Endothelial cell (in vitro differentiated cells): Measurements from ENCODE around the gene FASN. TPM values are rescaled to one million over a fixed set of nuclear protein-coding genes. Genes with fewer than 3 reads are reported as not detected.
A peak's percentile ranks its signal among the peaks of the same experiment; 100 is the strongest.

Experiments used
- DNase-seq: peaks from one replicate; pipeline ENCODE4 v3.0.0; 2021; ENCODE audit warnings: low spot score
- H3K27ac Mint-ChIP-seq: one replicate; pipeline ENCODE4 v1.8.0; 2021; ENCODE audit warnings: mixed read lengths, inconsistent platforms; ENCODE audit not compliant: unreplicated experiment
- H3K27me3 Mint-ChIP-seq: one replicate; pipeline ENCODE4 v1.8.0; 2021; ENCODE audit warnings: mild to moderate bottlenecking, moderate library complexity, mixed read lengths, inconsistent platforms; ENCODE audit not compliant: unreplicated experiment
- H3K36me3 Mint-ChIP-seq: one replicate; pipeline ENCODE4 v1.8.0; 2021; ENCODE audit warnings: mild to moderate bottlenecking, low read depth, mixed read lengths, inconsistent platforms; ENCODE audit not compliant: unreplicated experiment
- H3K4me1 Mint-ChIP-seq: one replicate; pipeline ENCODE4 v1.8.0; 2021; ENCODE audit warnings: mild to moderate bottlenecking, mixed read lengths, inconsistent platforms; ENCODE audit not compliant: unreplicated experiment
- H3K4me3 Mint-ChIP-seq: one replicate; pipeline ENCODE4 v1.8.0; 2021; ENCODE audit warnings: mild to moderate bottlenecking, mixed read lengths, inconsistent platforms; ENCODE audit not compliant: unreplicated experiment
- H3K9me3 Mint-ChIP-seq: one replicate; pipeline ENCODE4 v1.8.0; 2021; ENCODE audit warnings: mixed read lengths, inconsistent platforms; ENCODE audit not compliant: unreplicated experiment
- CTCF ChIP-seq: fragments of 200-600 bp; sonication (generic); IDR thresholded peaks from one replicate; pipeline ENCODE4 v1.5.0; 2021; ENCODE audit warnings: antibody characterized with exemption; ENCODE audit not compliant: unreplicated experiment
- total RNA-seq: library from RNA; stranded (reverse); fragmentation: NEBNext Ultra II Directional; extraction: Animal tissue kit (Norgen Biotek cat#: 25700); gene quantifications from one replicate; pipeline ENCODE4 v1.2.1, GENCODE V29; 2021; ENCODE audit not compliant: unreplicated experiment

The FASN gene
- total RNA-seq, 1 donor from 2014 or later = 400 TPM

GRCh38 chr17:82037092-82037888 is 60.7 kb downstream of the FASN start, which contains the start of gene DCXR:
TSS of gene DCXR (minus strand) at chr17:82037697. CDS start at chr17:82037682, 15 bp downstream.
- DNase-seq = peak; percentile 96
- Mint-ChIP-seq H3K4me3 (peak within 1 kb of the TSS; percentile 89), H3K27me3 (peaks cover 20% of the 10 kb centered on the region), H3K9me3 (no peaks in the 10 kb centered on the region), H3K4me1 (peaks cover 11% of the 10 kb centered on the region), H3K27ac (no peak within 1 kb of the TSS), H3K36me3 (peaks cover 6% of the 10 kb centered on the region)
- peak; percentile 75 for TF ChIP-seq CTCF

- H3K4me1 Mint-ChIP-seq = peaks cover 11% of the 10 kb centered on the region
- TF ChIP-seq CTCF = no peak
- peaks cover 18% of the 10 kb centered on the region for H3K27me3 Mint-ChIP-seq
- H3K4me3 Mint-ChIP-seq = no peak overlapping the region
- H3K27ac Mint-ChIP-seq = no peak overlapping the region
- no peaks in the 10 kb centered on the region for H3K9me3 Mint-ChIP-seq
- H3K36me3 Mint-ChIP-seq = peaks cover 6% of the 10 kb centered on the region
- no peak for DNase-seq
These were observed 61.4 kb downstream of the FASN start for GRCh38 chr17:82036634-82037091.

- H3K4me3 Mint-ChIP-seq = no peak overlapping the region
- H3K27me3 Mint-ChIP-seq = peaks cover 15% of the 10 kb centered on the region
- no peaks in the 10 kb centered on the region for H3K9me3 Mint-ChIP-seq
- H3K36me3 Mint-ChIP-seq = peaks cover 6% of the 10 kb centered on the region
- no peak overlapping the region for H3K27ac Mint-ChIP-seq
- peaks cover 11% of the 10 kb centered on the region for H3K4me1 Mint-ChIP-seq
- DNase-seq = no peak
- TF ChIP-seq CTCF = no peak
These were observed 61.9 kb downstream of the FASN start for GRCh38 chr17:82035956-82036633.

- DNase-seq = no peak
- peaks cover 11% of the 10 kb centered on the region for H3K4me1 Mint-ChIP-seq
- H3K27ac Mint-ChIP-seq = no peak overlapping the region
- TF ChIP-seq CTCF = no peak
- H3K36me3 Mint-ChIP-seq = peaks cover 6% of the 10 kb centered on the region
- no peaks in the 10 kb centered on the region for H3K9me3 Mint-ChIP-seq
- H3K27me3 Mint-ChIP-seq = peaks cover 15% of the 10 kb centered on the region
- peak overlapping the region; percentile 82 for H3K4me3 Mint-ChIP-seq
These were observed 62.5 kb downstream of the FASN start for GRCh38 chr17:82035488-82035887.
